OCI-LY3 (cell line): Measurements from ENCODE around the gene C19orf81.

ENCODE experiments used
- H2AFZ ChIP-seq: fragments of 200-600, 300-600 bp; shearing (Covaris generic); 2 replicates; pipeline ENCODE4 v1.6.0; 2014; ENCODE audit warnings: antibody characterized with exemption, low read depth, low read length
- H3K27ac ChIP-seq: fragments of 200-600, 300-600 bp; sonication (generic); 2 replicates; pipeline ENCODE4 v1.5.1; 2014; ENCODE audit warnings: mild to moderate bottlenecking, low read length, moderate library complexity, mixed read lengths
- H3K27me3 ChIP-seq: fragments of 200-600, 300-600 bp; sonication (generic); 2 replicates; pipeline ENCODE4 v1.6.1; 2014; ENCODE audit warnings: low read depth, low read length, mixed read lengths
- H3K36me3 ChIP-seq: fragments of 200-600, 300-600 bp; sonication (generic); replicated peaks from 2 replicates; pipeline ENCODE3; 2014; ENCODE audit warnings: low read depth, low read length, mixed read lengths
- H3K4me1 ChIP-seq: fragments of 300-600, 200-600 bp; sonication (generic); 2 replicates; pipeline ENCODE4 v1.6.1; 2014; ENCODE audit warnings: low read length, mixed read lengths
- H3K4me2 ChIP-seq: fragments of 200-600, 300-600 bp; sonication (generic); 2 replicates; pipeline ENCODE4 v1.6.1; 2014; ENCODE audit warnings: low read length, mixed read lengths
- H3K4me3 ChIP-seq: fragments of 300-600, 200-600 bp; sonication (generic); 2 replicates; pipeline ENCODE4 v1.5.1; 2014; ENCODE audit warnings: antibody characterized with exemption, mild to moderate bottlenecking, low read length, moderate library complexity
- H3K79me2 ChIP-seq: fragments of 300-600, 200-600 bp; shearing (Covaris generic); 2 replicates; pipeline ENCODE4 v1.6.1; 2014; ENCODE audit warnings: mild to moderate bottlenecking, low read length, mixed read lengths
- H3K9ac ChIP-seq: fragments of 300-600, 200-600 bp; shearing (Covaris generic); 2 replicates; pipeline ENCODE4 v1.6.0; 2014; ENCODE audit warnings: mild to moderate bottlenecking, low read length, moderate library complexity
- H3K9me3 ChIP-seq: fragments of 200-600, 300-600 bp; shearing (Covaris generic); 2 replicates; pipeline ENCODE4 v1.6.1; 2014; ENCODE audit warnings: low read length, mixed read lengths; ENCODE audit not compliant: insufficient read depth
- H4K20me1 ChIP-seq: fragments of 200-600, 300-600 bp; sonication (generic); 2 replicates; pipeline ENCODE4 v1.6.1; 2016; ENCODE audit warnings: low read length, mixed read lengths; ENCODE audit not compliant: insufficient read depth
- CTCF ChIP-seq: fragments of 200-600, 300-600 bp; sonication (generic); IDR thresholded peaks from 2 replicates; pipeline ENCODE4 v1.5.1; 2014; ENCODE audit warnings: antibody characterized with exemption, low read length, low read depth
- EZH2phosphoT487 ChIP-seq: fragments of 200-600 bp; shearing (Covaris generic); IDR thresholded peaks from 2 replicates; pipeline ENCODE4 v1.6.1; 2018; ENCODE audit warnings: antibody characterized with exemption, mixed run types, low read depth

C19orf81 gene

GRCh38 chr19:50649433-50650391 is at the start of gene C19orf81:
Gene C19orf81, plus strand, starts transcription at chr19:50649445. Its CDS starts 0 bp downstream, at chr19:50649445.
- Histone ChIP-seq H3K27ac (no peak within 1 kb of the TSS), H3K4me3 (no peak within 1 kb of the TSS), H2AFZ (peak within 1 kb of the TSS; percentile 33; the same call in 1 of the 2 replicates), H3K27me3 (peaks cover 21% of the 10 kb centered on the region), H3K9ac (no peak within 1 kb of the TSS), H3K9me3 (no peaks in the 10 kb centered on the region), H4K20me1 (no peaks in the 10 kb centered on the region), H3K4me1 (peaks cover 9% of the 10 kb centered on the region; the same call in 1 of the 2 replicates), H3K4me2 (peak within 1 kb of the TSS; percentile 5; the same call in 1 of the 2 replicates), H3K36me3 (no peaks in the 10 kb centered on the region), H3K79me2 (no peaks in the 10 kb centered on the region)
- no peak for TF ChIP-seq CTCF
- no peak for TF ChIP-seq EZH2phosphoT487

- Histone ChIP-seq H2AFZ (no peak overlapping the region), H3K27ac (no peak overlapping the region), H3K4me2 (no peak overlapping the region), H3K79me2 (no peaks in the 10 kb centered on the region), H3K4me3 (no peak overlapping the region), H3K36me3 (no peaks in the 10 kb centered on the region), H3K9me3 (no peaks in the 10 kb centered on the region), H3K4me1 (no peaks in the 10 kb centered on the region), H3K27me3 (peaks cover 26% of the 10 kb centered on the region), H3K9ac (no peak overlapping the region), H4K20me1 (no peaks in the 10 kb centered on the region)
- TF ChIP-seq EZH2phosphoT487 = no peak
- TF ChIP-seq CTCF = no peak
Observed at GRCh38 chr19:50601407-50602088, 47.7 kb upstream of the C19orf81 start.

GRCh38 chr19:50602089-50602422 is 47.2 kb upstream of the C19orf81 start:
- Histone ChIP-seq H3K36me3 (no peaks in the 10 kb centered on the region), H3K4me3 (no peak overlapping the region), H3K79me2 (no peaks in the 10 kb centered on the region), H3K9me3 (no peaks in the 10 kb centered on the region), H3K4me1 (no peaks in the 10 kb centered on the region), H3K27me3 (peaks cover 26% of the 10 kb centered on the region), H3K27ac (no peak overlapping the region), H4K20me1 (no peaks in the 10 kb centered on the region), H3K4me2 (no peak overlapping the region), H2AFZ (no peak overlapping the region), H3K9ac (no peak overlapping the region)
- no peak for TF ChIP-seq CTCF
- TF ChIP-seq EZH2phosphoT487 = no peak

GRCh38 chr19:50602496-50602895 is 46.7 kb upstream of the C19orf81 start:
- peaks cover 26% of the 10 kb centered on the region for H3K27me3 ChIP-seq
- H3K9ac ChIP-seq = no peak overlapping the region
- no peak overlapping the region for H2AFZ ChIP-seq
- no peaks in the 10 kb centered on the region for H3K4me1 ChIP-seq
- H4K20me1 ChIP-seq = no peaks in the 10 kb centered on the region
- no peak overlapping the region for H3K4me2 ChIP-seq
- H3K27ac ChIP-seq = no peak overlapping the region
- H3K79me2 ChIP-seq = no peaks in the 10 kb centered on the region
- TF ChIP-seq EZH2phosphoT487 = no peak
- no peak for TF ChIP-seq CTCF
- H3K4me3 ChIP-seq = no peak overlapping the region
- H3K9me3 ChIP-seq = no peaks in the 10 kb centered on the region
- H3K36me3 ChIP-seq = no peaks in the 10 kb centered on the region
